GM18508 (cell line): ENCODE data around the gene PCDHAC2.

Source experiments
- ATAC-seq: cut with Tn5 transposase; IDR thresholded peaks from one replicate; pipeline ENCODE4 v1.9.1; 2021; ENCODE audit warnings: moderate number of reproducible peaks; ENCODE audit not compliant: insufficient read depth, unreplicated experiment

The PCDHAC2 gene

GRCh38 chr5:140982083-140982716 lies 15.9 kb downstream of the PCDHAC2 start:
- no peak for ATAC-seq

GRCh38 chr5:140986117-140986521 lies 19.8 kb downstream of the PCDHAC2 start:
- ATAC-seq = no peak

- ATAC-seq = no peak
These were observed 21.8 kb downstream of the PCDHAC2 start for GRCh38 chr5:140988100-140988499.

GRCh38 chr5:140988608-140989007 lies 22.3 kb downstream of the PCDHAC2 start:
- ATAC-seq = no peak

- ATAC-seq = no peak
These were observed 23.2 kb downstream of the PCDHAC2 start for GRCh38 chr5:140989254-140990020.

- ATAC-seq = no peak
These were observed 26.6 kb downstream of the PCDHAC2 start for GRCh38 chr5:140992828-140993227.

- no peak for ATAC-seq
These were observed 29.8 kb downstream of the PCDHAC2 start for GRCh38 chr5:140996060-140996459.

GRCh38 chr5:140998921-140999410 lies 32.7 kb downstream of the PCDHAC2 start:
- no peak for ATAC-seq

GRCh38 chr5:141001446-141001843 lies 35.2 kb downstream of the PCDHAC2 start:
- no peak for ATAC-seq

- no peak for ATAC-seq
These were observed 35.7 kb downstream of the PCDHAC2 start for GRCh38 chr5:141001844-141002604.

- ATAC-seq = no peak
These were observed 36.3 kb downstream of the PCDHAC2 start for GRCh38 chr5:141002605-141002965.

GRCh38 chr5:141003031-141003430 lies 36.8 kb downstream of the PCDHAC2 start:
- ATAC-seq = no peak

- no peak for ATAC-seq
These were observed 37.7 kb downstream of the PCDHAC2 start for GRCh38 chr5:141003791-141004611.

- no peak for ATAC-seq
These were observed 41.5 kb downstream of the PCDHAC2 start for GRCh38 chr5:141007791-141008190.

- ATAC-seq = no peak
These were observed 43.9 kb downstream of the PCDHAC2 start for GRCh38 chr5:141010047-141010793.

- ATAC-seq = no peak
These were observed 51.7 kb downstream of the PCDHAC2 start for GRCh38 chr5:141017943-141018342.
